GM04504 (cell line): ENCODE measurements around the gene TEX13D.
"Not testable (repeated sequence)": the region's sequence is repeated elsewhere in the genome, so short reads cannot be mapped to it uniquely, and the experiment has no call there.

Experiments used
- DNase-seq: peaks from one replicate; pipeline ENCODE4 v3.0.0-alpha.2; 2012; ENCODE audit warnings: low read depth

Gene TEX13D

DNA sequence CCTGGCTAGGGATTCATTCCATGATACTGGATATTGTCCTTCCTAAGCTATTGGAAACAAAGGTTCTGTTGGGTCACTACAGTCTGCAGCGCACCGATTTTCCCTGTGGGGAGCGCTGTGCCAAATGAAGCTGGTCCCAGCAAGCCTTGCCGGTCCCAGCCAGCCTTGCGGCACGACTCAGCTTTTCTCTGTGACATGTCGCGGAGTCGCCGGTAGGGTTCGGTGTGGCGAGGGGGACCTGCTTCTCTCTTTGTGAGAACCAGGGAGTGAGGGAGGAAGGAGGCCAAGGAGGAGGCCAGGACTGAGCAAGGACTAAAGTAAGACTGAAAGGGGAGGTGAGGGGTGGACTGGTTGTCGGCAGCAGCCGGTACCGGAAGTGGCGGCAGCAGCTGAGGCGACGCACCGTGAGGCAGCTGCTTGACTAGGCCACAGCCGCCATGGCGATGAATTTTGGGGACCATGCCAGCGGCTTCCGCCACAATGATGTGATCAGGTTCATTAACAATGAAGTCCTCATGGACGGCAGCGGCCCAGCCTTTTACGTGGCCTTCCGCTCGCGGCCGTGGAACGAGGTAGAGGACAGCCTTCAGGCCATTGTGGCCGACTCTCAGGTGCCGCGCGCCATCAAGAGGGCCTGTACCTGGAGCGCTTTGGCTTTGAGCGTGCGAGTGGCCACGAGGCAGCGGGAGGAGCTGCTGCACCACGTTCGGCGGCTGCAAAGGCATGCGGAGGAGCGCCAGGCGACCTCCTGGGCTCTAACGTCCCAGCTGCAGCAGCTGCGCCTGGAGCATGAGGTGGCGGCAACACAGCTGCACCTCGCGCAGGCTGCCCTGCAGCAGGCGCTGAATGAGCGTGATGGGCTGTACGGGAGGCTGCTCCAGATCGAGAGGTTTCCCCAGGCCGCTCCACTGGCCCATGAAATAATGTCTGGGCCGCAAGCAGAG lies at the start of gene TEX13D:
TSS of gene TEX13D (plus strand) at position 180 of the 944 bp plus-strand sequence. CDS start at position 438, 258 bp downstream.
- no peak for DNase-seq

DNA sequence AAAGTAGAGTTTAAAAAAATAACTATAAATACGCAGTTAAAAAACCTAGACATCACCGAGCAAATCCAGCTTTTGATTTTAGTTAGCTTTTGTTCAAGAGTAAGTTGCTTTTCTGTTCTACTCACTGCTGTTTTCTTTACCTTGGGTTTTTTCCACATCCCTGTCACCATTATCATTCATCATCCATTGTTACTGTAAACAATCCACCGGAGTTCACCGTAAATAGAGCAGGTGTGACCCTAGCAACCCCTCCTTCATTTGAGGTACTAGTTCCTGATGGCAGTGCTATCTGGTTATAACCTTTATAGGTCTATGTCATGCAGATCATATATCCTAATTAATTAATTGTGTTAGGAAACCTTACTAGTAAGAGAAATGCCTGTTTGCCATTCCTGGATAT lies 43.0 kb upstream of the TEX13D start:
- DNase-seq = no peak

DNA sequence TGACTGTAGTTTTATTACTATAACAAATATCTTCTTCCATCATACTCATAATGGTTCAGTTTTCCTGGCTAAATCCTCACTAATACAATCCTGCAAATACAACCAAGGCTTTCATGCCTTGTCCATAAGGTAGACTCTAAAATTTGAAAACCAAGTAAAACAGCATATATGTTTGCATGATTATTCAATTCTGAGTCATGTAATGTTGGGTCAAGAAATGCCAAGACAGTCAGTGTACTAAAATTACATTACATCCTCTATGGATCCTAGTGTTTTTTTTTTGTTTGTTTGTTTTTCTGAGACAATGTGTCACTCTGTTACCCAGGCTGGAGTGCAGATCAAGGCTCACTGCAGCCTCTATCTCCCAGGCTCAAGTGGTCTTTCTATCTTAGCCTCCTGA lies 38.6 kb upstream of the TEX13D start:
- DNase-seq = no peak

DNA sequence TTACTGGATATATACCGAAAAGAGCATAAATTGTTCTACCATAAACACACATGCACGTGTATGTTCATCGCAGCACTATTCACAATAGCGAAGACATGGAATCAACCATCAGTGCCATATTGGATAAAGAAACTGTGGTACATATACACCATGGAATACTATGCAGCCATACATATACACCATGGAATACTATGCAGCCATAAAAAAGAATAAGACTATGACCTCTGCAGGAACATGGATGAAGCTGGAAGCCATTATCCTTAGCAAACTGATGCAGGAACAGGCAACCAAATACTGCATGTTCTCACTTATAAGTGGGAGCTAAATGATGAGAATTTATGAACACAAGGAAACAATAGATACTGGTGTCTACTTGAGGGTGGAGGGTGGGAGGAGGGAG lies 33.1 kb upstream of the TEX13D start:
- DNase-seq = not testable (repeated sequence)

DNA sequence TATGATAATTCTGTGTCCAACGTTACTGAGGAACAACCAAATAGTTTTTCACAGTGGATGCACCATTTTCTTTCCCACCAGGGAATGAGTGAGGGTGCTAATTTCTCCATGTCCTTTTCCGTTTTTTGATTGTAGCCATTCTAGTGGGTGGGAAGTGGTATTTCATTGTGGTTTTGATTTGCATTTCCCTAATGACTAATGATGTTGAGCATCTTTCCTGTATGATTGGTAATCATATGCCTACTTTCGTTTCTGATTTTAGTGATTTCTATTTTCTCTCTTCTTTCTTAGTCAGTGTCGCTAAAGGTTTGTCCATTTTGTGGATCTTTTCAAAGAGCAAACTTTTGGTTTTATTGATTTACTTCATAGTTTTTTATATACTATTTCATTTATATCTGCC lies 32.1 kb upstream of the TEX13D start:
- no peak for DNase-seq

DNA sequence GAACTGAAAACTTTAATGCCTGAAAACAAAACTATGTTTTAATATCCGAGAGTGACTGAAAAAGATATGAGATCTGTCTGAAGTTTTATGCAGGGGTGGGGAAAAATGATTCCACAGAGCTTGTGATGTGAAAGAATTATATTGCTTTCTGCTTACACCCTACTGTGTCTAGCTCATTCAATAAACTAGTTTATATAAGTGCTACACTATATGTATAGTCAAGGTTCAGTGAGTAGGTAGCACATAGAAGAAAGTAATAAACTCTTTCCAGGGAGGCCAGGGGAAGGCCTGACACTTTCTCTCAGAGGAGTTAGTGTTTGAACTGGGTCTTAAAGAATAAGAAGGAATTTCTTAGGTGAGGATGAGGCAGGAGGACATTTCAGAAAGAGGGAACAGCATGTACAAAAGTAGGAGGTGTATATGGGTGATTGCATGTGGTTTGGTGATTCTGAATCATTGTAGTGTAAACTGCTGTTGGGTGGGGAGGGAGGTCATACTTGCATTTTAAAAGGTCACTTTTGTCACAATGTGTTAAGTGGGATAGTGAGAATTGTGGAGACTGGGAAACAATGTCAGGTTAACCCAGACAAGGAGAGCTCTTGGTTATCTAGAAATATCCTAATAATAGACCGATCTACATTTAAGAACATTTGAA lies 25.1 kb upstream of the TEX13D start:
- DNase-seq = no peak

DNA sequence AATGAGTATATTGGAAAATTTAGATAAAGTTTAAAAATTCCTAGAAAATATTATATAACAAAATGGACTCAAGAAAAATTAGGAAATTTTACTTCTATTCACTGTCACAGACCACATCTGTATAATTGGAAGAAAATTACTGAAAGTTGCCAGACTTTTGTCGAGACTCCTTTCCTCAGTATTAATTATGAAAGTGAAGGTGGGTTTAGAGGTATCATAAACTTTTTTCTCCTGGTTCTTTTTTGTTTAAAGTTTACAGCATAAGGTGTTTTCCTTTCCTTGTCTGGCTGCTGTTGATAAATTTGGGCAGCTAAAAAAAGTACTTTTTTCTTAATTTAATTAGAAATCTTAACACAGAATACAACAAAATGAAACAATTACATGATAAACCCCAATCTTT lies 6.7 kb upstream of the TEX13D start:
- DNase-seq = no peak

DNA sequence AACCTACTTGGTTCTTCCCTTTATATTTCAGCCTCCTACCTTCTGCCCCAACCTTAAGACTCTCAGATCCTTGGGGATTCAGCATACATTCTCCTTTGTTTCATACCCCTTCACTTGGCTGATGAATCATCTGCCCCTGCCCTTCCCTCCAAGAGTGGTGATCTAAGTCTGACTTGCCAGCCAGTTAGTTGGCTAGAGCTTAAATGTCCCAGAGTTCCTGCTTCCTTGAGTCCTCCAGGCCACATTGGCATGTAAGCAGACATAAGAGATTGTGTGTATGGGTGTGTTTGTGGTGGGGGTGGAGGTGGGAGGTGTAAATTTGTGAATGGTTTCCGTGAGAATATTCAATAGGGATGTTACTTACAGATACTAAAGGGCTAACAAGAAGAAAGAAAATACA lies 3.7 kb upstream of the TEX13D start:
- DNase-seq = no peak

DNA sequence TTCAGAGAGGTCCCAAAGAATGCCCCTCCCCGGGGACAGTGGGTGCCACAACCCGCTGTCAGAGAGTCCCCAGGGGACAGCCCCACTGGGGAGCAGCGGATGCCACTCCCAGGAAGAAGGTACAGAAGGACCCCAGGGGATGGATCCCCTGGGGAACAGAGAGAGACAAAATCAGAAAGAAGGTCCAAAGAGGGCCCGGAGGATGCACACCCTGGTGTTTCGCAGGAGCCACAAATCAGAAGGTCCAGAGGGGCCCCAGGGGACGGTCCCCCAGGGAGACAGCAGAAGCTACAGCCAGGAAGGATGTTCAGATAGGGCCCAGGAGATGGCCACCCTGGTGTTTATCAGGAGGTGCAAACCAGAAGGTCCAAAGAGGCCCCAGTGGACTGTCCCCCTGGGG lies 1.4 kb downstream of the TEX13D start:
- no peak for DNase-seq

DNA sequence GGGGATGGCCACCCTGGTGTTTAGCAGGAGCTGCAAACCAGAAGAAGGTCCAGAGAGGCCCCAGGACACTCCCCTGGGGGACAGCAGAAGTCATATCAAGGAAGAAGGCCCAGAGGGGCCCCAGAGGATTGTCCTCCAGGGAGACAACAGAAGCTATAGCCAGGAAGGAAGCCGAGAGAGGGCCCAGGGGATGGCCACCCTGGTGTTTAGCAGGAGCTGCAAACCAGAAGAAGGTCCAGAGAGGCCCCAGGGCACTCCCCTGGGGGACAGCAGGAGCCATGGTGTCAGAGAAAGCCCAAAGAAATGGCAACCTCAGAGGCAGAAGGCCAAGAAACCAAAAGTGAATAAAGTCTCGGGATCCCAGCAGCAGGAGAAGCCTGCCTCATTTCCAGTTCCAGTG lies 2.1 kb downstream of the TEX13D start:
- not testable (repeated sequence) for DNase-seq

DNA sequence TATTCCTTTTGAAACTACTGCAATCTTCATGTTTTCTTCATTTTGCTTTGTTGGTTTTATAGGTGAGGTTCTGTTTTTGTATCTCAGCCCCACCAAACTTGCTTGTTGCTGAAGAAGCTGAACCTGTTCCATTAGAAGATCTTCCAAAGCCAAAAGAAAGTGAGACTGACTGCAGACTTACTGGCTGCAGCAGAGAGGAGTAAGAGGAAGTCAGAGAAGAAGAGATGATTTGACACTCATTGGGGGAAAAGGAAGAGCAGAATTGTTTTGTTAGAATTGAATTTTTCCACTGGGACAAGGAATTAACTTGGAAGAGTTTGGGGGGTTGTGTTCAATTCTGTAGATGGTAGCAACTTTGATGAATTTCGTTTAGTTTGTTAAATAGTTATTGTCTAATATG lies 3.1 kb downstream of the TEX13D start:
- no peak for DNase-seq

DNA sequence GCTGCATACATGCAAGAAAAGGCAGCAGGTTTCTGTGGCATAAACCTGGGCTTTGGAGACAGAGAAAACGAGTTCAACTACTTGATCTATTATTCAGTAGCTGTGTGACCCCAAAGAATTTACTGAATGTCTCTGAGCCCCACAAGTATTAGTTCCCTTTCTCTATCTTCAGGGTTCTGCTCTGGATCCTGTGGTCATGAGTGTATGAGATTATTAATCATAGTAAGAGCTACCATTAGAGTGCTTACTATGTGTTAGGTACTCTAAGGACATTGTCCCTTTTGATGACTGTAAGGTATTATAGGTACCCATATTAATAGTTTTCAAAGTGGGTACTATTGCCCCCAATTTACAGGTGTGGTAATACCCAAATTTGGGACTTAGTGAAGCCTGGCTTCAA lies 5.5 kb downstream of the TEX13D start:
- DNase-seq = no peak

DNA sequence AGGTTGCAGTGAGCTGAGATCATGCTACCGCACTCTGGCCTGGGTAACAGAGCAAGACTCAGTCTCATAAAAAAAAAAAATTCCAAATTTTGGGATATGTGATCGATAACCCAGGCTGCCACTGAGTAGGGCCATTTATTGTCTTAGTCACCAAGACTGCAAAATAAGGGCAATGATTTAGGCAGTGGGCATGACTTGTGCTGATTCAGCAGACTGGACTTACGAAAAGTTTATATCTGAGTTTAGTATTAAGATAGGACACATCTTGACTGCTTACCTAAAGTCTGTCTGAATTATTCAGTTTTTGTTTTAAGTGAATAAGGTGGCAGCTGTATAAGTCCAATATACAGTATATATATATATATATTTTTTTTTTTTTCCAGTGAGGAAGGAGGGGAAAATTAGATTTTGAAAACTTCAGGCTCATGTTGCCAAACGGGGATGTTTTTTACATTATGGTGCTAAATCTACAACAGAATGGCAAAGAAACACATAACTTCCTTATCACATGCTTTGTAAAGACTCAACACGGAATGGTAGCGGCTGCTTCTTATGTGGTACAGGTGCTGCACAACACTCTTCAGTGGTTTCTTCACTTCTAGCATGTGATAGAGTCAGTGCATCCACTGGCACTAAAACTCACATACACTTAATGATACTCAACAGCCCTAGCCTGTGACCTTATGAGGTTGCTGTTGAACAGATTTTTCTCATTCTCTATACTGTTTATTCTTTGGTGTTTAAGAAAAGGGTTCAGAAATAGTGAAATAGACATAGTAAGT lies 6.5 kb downstream of the TEX13D start:
- no peak for DNase-seq

DNA sequence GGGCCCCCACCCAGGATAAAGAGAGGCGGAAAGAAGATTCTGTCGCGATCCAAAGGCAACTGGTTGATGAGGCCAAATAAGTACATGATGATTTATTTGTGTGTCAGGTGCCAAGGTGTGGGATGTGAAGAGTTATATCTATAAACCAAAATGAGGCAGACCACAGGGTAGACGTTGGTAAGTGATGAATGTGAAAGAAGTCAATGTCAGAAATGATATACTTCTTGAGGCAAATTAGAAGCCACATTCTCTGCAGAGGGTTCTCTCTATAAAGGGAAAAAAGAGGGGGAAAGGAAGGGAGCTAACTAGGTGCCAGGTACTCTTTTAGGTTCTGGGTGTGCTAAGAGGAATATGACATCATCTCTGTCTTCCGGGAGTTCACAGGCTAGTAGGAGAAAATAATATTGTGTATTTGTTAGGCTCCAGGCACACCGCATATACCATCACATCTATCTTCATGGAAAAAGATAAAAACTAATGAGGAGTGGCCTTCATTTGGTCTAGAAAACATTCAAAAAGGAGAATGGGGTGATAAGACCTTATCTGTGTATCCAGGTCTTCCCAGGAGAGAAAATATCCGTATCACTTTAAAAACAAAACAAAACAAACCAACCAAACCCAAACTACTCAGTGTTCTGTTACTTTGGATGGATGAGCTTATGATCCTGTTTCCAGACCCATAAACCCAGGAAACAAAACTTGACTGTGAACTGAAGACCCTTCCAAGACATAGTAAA lies 9.1 kb downstream of the TEX13D start:
- no peak for DNase-seq

DNA sequence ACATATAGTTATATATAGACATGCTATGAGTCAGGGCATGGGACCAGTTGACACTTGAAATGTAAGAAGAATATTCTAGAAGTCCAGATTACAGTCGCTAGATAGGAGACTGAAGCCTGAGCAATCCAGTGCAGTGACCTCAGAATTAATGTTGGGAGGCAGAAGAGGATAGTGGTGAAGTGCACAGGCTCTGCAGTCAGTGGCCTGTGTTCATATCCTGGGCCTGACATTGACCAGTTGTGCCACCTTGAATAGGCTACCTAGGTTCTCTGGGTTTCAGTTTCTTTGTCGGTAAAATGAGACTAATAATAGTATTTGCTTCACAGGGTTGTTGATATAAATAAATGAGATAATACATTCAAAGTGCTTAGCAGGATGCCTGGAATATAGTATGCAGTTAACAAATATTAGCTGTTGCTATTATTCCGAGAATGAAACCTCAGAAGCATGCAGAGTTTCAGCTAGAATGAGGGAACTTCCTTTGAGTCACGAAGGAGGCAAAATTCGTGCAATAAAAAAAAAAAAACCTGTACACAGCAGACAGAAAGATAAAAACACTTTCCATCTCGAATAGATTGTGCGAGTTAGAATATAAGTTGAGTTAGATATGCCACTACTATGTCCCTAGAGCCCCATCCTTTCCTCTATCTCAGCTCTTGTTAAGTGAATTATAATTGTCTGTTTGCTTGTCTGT lies 9.9 kb downstream of the TEX13D start:
- no peak for DNase-seq

DNA sequence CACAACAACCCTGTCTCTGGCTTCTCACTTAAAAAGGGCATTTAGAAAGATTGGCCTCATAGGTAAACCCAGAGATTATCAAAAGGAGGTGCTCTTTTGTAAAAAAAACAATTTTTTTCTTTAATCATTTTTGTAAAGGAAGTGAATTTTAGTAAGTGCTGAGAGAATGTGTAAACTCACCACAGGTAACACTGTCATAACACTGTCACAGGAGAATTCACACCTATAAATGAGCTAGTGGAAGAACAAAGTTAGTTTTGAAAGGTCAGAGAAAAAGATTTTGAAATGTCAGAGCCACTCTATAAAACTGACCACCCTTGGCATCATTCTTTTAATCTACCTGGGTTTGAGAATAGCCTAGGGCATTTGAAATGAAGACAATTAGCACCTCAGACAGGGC lies 10.6 kb downstream of the TEX13D start:
- DNase-seq = no peak

DNA sequence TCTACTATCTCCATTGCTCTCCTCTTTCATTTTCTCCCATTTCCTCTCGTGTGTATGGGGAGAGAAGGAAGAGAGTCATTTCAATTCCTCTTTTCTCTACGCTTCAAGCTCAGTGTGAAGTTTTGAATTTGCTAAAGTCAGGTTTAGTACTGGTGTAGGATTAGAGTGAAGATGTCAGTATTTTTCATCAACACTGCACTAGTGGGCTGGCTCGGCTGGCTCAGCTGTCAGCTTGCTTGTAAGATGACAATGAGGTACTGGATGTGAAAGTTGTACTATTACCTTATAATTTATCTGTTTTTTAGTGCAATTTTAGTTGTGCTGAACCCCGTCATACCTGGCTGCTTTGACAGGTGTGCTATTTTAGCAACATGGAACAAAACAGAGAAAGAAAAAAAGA lies 11.8 kb downstream of the TEX13D start:
- no peak for DNase-seq

DNA sequence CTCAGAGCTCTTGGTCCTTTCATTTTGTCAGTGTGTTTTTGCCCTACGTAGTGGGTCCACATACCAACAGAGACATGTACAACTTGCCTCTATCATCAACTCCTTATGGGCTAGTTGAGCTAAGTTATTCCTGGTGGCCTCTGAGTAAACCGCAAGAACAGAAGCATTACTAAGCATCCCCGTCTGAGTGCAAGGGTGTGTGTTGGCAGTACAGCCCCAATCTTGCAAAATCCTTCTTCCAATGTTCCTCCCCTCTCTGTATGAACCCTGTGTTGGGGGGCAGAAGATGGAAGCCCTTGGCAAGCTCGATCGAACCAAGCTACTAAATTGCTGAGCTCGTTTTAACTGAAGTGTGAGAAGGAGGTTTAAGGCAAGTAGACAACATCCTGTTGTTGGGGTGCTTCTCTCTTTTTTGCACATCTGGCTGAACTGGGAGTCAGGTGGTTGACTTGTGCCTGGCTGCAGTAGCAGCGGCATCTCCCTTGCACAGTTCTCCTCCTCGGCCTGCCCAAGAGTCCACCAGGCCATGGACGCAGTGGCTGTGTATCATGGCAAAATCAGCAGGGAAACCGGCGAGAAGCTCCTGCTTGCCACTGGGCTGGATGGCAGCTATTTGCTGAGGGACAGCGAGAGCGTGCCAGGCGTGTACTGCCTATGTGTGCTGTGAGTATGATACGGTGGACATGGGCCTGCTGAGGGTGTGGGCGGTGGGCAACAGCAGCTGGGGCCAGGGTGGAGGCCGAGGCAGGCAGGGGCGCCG lies 13.8 kb downstream of the TEX13D start, which contains the start of gene SH2D1A:
TSS of gene SH2D1A (plus strand) at position 447 of the 760 bp plus-strand sequence. CDS start at position 527, 80 bp downstream.
- DNase-seq = no peak

DNA sequence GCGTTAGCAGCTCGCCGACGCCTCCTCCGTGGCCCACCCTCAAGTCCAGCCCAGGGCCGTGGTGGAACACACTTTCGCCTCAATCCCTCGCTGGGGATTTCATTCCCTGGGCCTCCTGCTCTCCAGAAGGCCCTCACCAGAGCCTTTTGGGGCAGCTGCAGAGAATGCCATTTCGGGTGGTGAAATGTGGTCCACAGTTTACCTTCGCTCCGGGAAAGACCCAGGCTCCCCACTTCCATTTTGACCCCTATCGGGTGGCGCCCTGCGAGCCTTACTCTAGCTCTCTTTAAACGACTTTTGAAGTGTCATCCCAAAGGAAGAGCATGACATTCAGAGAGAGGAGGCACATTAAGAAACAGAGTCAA lies 14.4 kb downstream of the TEX13D start:
- DNase-seq = no peak

DNA sequence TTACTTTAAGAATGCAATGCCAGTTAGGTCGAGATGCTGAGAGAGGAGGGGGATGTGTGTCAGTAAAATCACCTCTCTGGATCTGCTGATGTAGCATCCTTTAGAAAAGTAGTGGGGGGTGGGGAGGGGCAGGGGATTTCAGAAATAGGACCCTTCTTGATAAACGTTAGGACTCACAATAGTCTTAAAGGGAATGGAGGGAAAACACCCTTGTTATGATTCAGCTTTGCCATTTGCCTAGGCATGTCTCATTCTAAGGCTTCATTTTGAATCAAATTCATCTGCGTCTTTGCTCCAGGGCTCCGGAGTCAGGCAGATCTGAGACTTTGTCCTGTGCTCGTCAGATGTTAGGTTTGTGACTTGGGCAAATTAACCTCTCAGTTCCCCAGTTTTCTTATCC lies 14.8 kb downstream of the TEX13D start:
- no peak for DNase-seq

DNA sequence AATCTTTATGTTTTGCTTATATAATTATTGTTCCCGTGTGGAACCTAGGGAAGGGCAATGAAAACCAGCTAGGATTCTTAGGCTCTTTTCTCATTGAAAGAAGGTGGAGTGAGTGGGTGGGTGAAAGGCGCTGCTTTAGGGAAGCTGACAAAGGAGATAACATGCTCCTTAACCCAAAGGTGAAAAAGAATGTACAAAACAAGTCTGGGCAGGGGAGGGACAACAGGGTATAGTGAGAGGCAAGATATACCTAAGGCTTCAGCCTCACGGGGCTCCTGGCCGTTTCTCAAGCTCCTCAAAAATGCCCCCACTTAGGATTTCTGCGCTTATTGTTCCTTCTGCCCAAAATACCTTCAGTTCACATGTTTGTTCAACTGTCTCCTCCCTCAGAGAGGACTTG lies 15.7 kb downstream of the TEX13D start:
- no peak for DNase-seq
